ENCODE data around the gene FHOD3. TPM values are rescaled to one million over a fixed set of nuclear protein-coding genes. Genes with fewer than 3 reads are reported as not detected.

FHOD3 gene
- total RNA-seq, 1 donor: not detected

DNA sequence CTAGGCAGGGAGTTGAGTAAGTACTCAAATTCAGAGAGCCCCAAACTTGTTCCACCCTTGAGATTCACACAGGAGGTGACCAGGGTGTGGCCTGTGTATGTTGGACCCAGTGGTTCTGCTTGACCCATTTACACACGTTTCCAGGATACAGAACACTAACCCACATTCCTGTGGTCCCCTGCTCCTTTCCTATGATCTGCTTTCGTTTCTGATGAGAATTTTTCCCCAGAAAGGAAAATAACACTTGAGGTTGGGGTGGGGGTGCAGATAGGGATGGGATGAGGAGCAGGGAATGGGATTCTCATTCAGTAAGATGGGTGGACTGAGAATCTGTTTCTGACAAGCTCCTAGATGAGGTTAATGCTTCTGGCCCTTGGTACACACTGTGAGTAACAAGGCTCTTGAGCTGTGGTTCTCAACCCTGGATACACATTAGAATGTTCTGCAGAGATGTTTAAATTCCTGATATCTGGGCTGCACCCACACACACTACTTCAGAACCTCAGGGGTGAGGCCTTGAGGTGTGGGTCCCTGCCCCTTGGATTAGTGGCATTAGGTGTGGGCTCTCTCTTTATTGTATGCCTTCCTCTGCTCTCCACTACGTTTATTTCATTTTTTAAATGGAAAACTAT is 472.9 kb downstream of the FHOD3 start:
- no peaks in the 10 kb centered on the region for H3K4me1 ChIP-seq (ENCODE audit: insufficient read depth, low read length)

DNA sequence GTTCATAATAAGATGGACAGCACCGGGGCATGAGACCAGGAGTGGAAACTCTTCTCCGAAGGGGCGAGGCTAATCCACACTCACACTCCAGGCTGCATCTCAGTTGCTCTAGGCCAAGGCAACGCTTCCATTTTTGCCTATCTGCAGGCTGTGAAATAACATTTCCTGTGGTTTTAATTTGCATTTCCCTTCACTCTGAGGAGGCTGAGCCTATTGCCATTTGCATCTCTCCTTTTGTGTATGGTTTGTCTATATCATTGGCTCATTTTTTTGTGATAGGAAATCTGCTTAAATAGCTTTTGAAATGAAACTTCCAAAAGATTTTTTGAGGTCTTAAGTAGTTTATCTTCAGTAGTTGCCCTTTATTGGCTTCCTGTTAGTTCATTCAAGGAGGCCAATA is 473.7 kb downstream of the FHOD3 start:
- no peaks in the 10 kb centered on the region for H3K9me3 ChIP-seq (ENCODE audit: low read depth, low read length)
- H3K4me3 ChIP-seq (ENCODE audit: low read length): no peak overlapping the region
- no peaks in the 10 kb centered on the region for H3K27me3 ChIP-seq (ENCODE audit: insufficient read depth, low read length)
- no peaks in the 10 kb centered on the region for H3K4me1 ChIP-seq (ENCODE audit: insufficient read depth, low read length)

More for the DNA sequence above, 472.9 kb downstream of the FHOD3 start:
- no peaks in the 10 kb centered on the region for H3K9me3 ChIP-seq (ENCODE audit: low read depth, low read length)
- no peak overlapping the region for H3K4me3 ChIP-seq (ENCODE audit: low read length)
- no peaks in the 10 kb centered on the region for H3K27me3 ChIP-seq (ENCODE audit: insufficient read depth, low read length)

DNA sequence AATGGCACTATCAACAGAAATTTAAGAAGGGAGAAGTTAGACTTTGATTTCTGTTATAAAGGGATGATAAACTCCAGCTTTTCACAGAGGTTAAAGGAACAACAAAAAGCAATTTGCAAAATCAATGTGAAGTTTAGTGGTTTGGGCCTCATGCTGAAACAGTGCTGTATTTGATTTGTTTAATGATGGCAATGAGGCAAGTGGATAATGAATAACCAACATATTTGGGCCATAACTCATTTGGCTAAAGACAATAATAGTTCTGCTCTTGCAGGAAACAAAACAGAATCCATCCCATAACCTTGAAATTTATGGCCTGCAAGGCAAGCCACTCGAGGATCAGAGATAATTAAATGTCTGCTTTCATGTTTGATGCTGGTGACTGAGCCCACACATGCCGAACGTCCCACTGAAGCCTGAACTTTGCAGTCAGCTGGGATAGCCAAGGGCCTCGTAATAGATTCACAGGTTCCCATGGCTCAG is 474.8 kb downstream of the FHOD3 start:
- H3K4me3 ChIP-seq (ENCODE audit: low read length): no peak overlapping the region
- H3K27me3 ChIP-seq (ENCODE audit: insufficient read depth, low read length): no peaks in the 10 kb centered on the region
- H3K9me3 ChIP-seq (ENCODE audit: low read depth, low read length): no peaks in the 10 kb centered on the region
- no peaks in the 10 kb centered on the region for H3K4me1 ChIP-seq (ENCODE audit: insufficient read depth, low read length)

DNA sequence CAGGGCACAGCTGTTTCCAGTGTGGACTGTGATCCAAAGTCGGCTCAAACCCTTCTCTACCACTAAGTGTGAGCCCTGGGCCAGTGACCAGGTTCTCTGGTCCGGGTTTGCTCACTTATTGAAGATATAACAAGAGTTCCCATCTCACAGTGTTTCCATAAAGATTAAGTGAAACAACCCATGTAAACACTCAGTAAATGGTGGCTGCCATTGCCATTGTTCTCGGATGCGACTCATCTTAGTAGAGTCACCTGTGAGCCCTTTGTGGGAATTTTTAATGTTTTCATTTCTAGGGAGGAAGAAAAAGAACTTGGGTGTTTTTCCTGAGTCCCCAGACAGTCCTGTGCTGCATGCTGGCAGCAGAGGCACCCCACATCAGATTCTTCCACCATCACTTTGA is 477.9 kb downstream of the FHOD3 start:
- H3K4me1 ChIP-seq (ENCODE audit: insufficient read depth, low read length): no peaks in the 10 kb centered on the region
- no peaks in the 10 kb centered on the region for H3K9me3 ChIP-seq (ENCODE audit: low read depth, low read length)
- no peak overlapping the region for H3K4me3 ChIP-seq (ENCODE audit: low read length)
- H3K27me3 ChIP-seq (ENCODE audit: insufficient read depth, low read length): no peaks in the 10 kb centered on the region

DNA sequence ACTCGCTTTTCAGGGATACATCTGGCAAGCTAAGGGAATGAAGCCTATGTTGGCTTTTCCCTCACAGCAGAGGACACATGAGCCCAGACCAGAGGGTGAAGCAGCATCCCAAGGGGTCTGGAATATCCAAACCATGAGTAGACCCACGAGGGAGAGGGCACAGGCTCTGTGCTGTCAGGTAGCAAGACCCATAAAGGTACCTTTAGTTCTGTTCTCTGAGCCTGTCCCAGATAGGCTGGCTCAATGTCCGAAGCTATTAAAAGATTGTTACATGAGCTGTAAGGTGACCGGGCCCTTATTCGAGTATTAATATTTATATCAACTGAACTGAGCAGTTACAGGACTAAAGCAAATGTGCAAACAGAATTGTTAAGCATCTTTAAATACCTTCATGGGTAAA is 479.1 kb downstream of the FHOD3 start:
- H3K4me3 ChIP-seq (ENCODE audit: low read length): no peak overlapping the region
- no peaks in the 10 kb centered on the region for H3K9me3 ChIP-seq (ENCODE audit: low read depth, low read length)
- H3K27me3 ChIP-seq (ENCODE audit: insufficient read depth, low read length): no peaks in the 10 kb centered on the region
- H3K4me1 ChIP-seq (ENCODE audit: insufficient read depth, low read length): no peaks in the 10 kb centered on the region

DNA sequence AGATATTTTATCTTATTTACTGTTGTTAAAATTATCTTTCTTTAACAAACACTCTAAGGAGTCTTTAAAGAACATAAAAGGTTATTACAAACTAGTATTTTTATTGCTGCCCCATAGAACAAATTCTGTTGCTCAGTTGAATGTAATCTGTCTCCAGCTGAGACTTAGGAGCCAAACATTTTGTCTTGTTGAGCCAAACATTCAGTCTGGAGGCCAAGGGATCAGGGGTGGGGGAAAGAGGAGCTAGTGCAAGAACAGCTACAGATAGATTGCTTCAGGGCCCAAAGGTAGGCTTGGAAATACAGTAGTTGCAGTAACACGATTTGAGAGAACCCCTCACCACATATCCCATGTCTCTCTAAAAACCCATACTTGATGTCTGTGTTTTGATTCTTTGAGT is 480.1 kb downstream of the FHOD3 start:
- no peaks in the 10 kb centered on the region for H3K27me3 ChIP-seq (ENCODE audit: insufficient read depth, low read length)
- H3K4me3 ChIP-seq (ENCODE audit: low read length): no peak overlapping the region

DNA sequence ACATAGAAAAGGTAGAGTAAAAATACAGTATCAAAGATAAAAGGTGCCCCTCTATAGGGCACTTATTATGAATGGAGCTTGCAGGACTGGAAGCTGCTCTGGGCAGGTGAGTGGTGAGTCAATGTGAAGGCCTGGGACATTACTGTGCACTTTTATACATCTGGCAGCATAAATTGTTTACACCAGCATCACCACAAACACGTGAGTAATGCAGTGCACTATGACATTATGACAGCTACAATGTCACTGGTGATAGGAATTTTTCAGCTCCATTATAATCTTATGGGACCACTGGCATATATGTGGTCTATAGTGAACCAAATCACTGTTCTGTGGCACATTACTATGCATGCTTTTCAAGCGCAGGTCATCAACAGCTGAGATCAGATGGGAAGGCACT is 483.2 kb downstream of the FHOD3 start:
- no peaks in the 10 kb centered on the region for H3K27me3 ChIP-seq (ENCODE audit: insufficient read depth, low read length)
- no peak overlapping the region for H3K4me3 ChIP-seq (ENCODE audit: low read length)
- H3K4me1 ChIP-seq (ENCODE audit: insufficient read depth, low read length): no peaks in the 10 kb centered on the region
- H3K9me3 ChIP-seq (ENCODE audit: low read depth, low read length): no peaks in the 10 kb centered on the region

More for the DNA sequence above, 480.1 kb downstream of the FHOD3 start:
- no peaks in the 10 kb centered on the region for H3K9me3 ChIP-seq (ENCODE audit: low read depth, low read length)
- no peaks in the 10 kb centered on the region for H3K4me1 ChIP-seq (ENCODE audit: insufficient read depth, low read length)

DNA sequence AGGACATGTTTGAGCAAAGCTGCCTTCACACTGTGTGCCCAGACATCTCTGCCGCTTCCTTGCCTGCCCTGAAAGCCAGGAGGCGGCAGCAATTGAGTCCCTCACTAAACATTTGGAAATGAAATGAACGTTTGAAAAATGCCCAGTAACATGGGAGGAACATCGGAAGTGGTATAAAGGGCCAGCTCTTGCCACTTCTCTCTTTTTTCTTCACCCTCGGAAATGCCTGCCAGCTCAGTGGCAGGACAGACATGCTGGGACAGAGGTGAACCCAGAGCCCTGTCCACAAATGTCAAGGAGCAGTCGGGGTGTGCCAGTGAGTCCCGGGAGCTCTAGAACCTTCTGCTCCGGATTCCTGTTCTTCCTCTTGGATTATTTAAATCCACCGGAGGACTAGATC is 485.2 kb downstream of the FHOD3 start:
- no peak overlapping the region for H3K4me3 ChIP-seq (ENCODE audit: low read length)

DNA sequence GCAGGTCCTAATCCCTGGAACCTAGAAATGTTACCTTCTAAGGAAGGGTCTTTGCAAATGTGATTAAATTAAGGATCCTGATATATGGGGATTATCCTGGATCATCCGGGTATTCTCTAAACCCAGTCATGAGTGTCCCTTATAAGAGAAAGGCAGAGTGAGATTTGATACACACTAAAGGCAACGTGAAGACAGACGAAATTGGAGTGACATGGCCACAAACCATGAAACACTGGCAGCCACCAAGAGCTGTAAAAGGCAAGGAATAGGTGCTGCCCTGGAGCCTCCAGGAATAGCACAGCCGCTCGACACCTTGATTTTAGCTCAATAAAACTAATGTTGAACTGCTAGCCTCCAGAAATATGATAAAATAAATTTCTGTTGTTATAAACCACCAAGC is 486.3 kb downstream of the FHOD3 start:
- no peaks in the 10 kb centered on the region for H3K27me3 ChIP-seq (ENCODE audit: insufficient read depth, low read length)
- no peaks in the 10 kb centered on the region for H3K9me3 ChIP-seq (ENCODE audit: low read depth, low read length)
- no peak overlapping the region for H3K4me3 ChIP-seq (ENCODE audit: low read length)
- H3K4me1 ChIP-seq (ENCODE audit: insufficient read depth, low read length): no peaks in the 10 kb centered on the region

More for the DNA sequence above, 485.2 kb downstream of the FHOD3 start:
- H3K9me3 ChIP-seq (ENCODE audit: low read depth, low read length): no peaks in the 10 kb centered on the region
- H3K4me1 ChIP-seq (ENCODE audit: insufficient read depth, low read length): no peaks in the 10 kb centered on the region
- no peaks in the 10 kb centered on the region for H3K27me3 ChIP-seq (ENCODE audit: insufficient read depth, low read length)

DNA sequence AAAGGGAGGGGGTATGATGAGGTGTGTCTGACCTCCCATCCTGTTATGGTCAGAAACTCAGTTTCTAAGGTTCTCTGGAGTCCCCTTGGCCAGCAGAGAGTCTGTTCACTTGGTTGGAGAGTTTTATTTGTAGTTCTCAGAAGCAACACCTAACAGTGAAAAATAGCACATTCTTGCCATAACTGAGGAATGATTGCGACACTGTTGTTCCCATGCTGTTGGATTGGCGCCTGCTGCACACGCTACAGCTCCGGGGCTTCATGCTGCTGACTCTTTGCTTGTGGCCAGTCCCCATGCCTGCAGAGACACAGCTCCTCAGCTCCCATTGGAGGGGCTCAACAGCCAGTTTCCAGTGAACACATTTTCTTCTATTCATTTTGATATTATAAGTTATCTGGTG is 489.2 kb downstream of the FHOD3 start:
- H3K4me1 ChIP-seq (ENCODE audit: insufficient read depth, low read length): no peaks in the 10 kb centered on the region
- no peak overlapping the region for H3K4me3 ChIP-seq (ENCODE audit: low read length)
- H3K27me3 ChIP-seq (ENCODE audit: insufficient read depth, low read length): no peaks in the 10 kb centered on the region
- H3K9me3 ChIP-seq (ENCODE audit: low read depth, low read length): no peaks in the 10 kb centered on the region

DNA sequence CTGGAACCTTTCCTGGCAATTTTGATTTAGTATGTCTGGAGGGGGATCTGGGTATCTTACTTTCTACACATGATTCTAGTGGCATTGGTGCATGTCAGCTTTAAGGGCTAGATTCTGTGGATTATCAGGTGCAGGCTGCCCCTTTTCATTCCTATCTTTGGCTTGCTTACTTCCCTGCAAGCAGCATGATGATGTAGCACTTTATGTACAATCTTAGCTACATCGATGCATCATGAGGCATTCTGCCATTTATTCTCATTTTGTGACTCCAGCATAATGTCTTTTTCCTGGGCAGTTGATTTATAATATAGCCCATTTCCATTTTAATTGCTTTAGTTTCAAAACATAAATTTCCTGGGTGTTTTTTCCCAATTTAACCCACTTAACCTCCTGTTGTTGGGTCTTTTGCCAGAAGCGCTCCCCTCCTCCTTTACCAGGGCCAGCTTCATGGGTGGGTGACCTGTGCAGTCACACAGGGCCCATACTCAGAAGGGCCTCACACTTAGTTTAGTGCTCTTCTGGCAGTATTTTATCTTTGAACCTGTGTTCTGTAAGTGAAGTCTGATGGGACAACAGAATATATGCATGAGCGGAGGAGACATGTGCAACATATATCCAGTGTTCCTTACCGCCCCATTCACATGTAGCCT is 495.2 kb downstream of the FHOD3 start:
- Histone ChIP-seq H3K4me1 (ENCODE audit: insufficient read depth, low read length) (no peaks in the 10 kb centered on the region), H3K27me3 (ENCODE audit: insufficient read depth, low read length) (no peaks in the 10 kb centered on the region), H3K9me3 (ENCODE audit: low read depth, low read length) (no peaks in the 10 kb centered on the region), H3K4me3 (ENCODE audit: low read length) (no peak overlapping the region)

DNA sequence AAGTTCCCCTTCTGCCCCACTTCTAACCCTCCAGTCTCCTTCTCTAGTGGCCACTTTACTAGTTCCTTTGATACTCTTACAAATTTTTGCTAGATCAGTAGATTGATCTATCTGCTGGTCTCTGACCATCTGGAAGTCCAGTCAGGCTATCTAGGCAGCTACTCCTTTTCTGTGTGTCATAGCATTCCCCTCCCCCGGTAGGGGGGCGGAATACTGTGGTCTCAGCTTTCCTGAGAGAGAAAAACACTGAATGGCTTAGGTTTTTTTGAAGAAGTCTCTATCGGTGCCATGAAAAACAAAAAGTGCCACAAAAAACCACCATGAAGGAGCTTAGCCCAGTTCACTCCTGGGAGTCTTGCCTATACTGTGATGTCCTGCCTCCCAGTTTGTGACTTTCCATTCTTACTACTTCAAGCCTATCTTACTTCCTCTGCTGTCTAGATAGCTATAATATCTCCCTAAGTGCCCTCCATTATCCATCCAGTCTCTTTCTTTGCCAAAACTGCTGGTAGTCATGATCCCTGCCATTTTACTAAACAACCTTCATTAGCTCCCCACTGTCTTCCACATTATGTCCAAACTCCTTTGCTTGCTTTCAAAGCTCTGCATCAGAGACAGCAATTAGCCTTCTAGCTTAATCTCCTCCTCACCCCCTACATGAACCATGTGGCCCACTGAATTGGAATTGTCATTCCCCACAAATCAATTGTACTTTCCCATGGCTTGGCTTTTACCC is 501.4 kb downstream of the FHOD3 start:
- no peaks in the 10 kb centered on the region for H3K9me3 ChIP-seq (ENCODE audit: low read depth, low read length)
- H3K4me3 ChIP-seq (ENCODE audit: low read length): no peak overlapping the region
- H3K4me1 ChIP-seq (ENCODE audit: insufficient read depth, low read length): no peaks in the 10 kb centered on the region
- no peaks in the 10 kb centered on the region for H3K27me3 ChIP-seq (ENCODE audit: insufficient read depth, low read length)

DNA sequence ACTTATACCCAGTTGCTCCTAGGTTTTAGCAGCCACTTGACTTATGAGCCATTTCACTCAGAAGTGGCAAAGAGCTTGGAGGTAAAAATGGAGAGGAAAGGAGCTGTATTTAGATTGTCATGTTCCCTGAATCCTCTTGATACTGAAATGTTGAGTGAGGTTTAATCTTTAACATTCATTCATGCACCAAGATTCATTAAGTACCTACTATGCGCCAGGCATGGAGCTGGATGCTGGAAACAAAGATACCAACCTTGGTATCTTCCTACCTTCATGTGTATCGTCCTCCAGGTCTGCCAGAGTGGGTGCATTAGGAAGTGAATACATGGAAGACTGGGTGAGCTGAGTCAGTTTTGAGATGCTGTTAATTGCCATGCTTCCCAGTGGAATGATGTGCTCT is 507.6 kb downstream of the FHOD3 start:
- H3K4me3 ChIP-seq (ENCODE audit: low read length): no peak overlapping the region
- H3K4me1 ChIP-seq (ENCODE audit: insufficient read depth, low read length): no peaks in the 10 kb centered on the region

DNA sequence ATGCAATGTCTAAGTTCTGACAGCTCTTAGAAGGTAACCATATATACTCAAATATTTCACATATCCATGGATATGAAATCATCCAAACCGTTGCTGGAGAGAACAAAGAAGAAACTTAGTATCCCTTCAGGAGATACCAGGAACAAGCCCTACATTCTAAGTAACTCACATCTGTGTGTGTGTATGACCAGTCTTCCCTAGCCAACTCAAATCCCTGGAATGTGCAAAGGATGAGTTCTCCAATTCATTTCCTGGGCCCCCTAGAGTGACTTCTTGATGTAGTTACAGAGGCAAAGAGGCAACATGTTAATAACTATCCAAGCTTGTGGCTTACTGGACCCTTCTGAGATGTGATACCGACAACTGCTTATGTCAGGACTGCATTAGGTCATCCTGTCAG is 511.2 kb downstream of the FHOD3 start:
- H3K27me3 ChIP-seq (ENCODE audit: insufficient read depth, low read length): no peaks in the 10 kb centered on the region
- no peak overlapping the region for H3K4me3 ChIP-seq (ENCODE audit: low read length)
- H3K9me3 ChIP-seq (ENCODE audit: low read depth, low read length): no peaks in the 10 kb centered on the region
- H3K4me1 ChIP-seq (ENCODE audit: insufficient read depth, low read length): no peaks in the 10 kb centered on the region

More for the DNA sequence above, 507.6 kb downstream of the FHOD3 start:
- no peaks in the 10 kb centered on the region for H3K9me3 ChIP-seq (ENCODE audit: low read depth, low read length)
- no peaks in the 10 kb centered on the region for H3K27me3 ChIP-seq (ENCODE audit: insufficient read depth, low read length)

DNA sequence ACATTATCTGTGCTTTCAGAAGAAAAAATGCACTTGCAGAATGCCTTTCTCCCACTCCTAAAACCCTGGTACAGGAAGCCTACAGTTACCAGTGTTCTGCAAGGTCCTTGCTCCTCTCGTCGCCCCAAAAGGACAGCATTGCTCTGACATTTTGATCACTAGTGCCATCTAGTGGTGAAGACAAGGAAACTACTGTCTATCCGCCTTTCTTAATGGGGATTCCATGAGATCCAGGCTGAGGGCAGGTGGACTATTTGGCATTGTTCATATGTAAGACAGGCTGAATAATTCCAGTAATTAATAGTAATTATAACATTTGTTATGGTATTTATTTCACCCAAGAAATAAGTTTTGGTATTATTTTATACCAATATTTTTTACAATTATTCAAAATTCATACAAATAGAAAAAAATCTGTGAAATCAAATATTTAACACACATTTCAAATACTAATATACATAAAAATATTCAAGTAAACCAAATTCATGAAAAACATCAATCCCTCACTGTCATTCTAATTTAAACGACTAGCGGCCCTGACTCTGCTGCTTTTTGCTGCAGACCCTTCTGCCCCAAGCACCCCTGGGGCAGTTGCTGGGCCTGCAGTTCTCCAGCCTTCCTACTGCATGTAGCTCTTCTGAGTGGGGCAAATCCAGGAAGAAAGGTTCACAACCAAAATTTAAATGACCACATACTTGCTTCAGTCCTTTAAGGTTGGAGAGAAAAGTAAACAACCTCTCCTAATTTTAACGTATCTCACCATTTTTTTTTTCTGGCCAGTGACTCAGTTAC is 512.3 kb downstream of the FHOD3 start:
- Histone ChIP-seq H3K27me3 (ENCODE audit: insufficient read depth, low read length) (no peaks in the 10 kb centered on the region), H3K9me3 (ENCODE audit: low read depth, low read length) (no peaks in the 10 kb centered on the region), H3K4me3 (ENCODE audit: low read length) (no peak overlapping the region), H3K4me1 (ENCODE audit: insufficient read depth, low read length) (no peaks in the 10 kb centered on the region)

Data from mononuclear cell (primary cell).